Measurements from ENCODE around the gene KCNQ1. TPM values are rescaled to one million over a fixed set of nuclear protein-coding genes. Genes with fewer than 3 reads are reported as not detected.

KCNQ1 gene
- polyA plus RNA-seq, 1 of the 3 experiments (the other 2 are of a cell fraction), result 0.05 TPM

DNA sequence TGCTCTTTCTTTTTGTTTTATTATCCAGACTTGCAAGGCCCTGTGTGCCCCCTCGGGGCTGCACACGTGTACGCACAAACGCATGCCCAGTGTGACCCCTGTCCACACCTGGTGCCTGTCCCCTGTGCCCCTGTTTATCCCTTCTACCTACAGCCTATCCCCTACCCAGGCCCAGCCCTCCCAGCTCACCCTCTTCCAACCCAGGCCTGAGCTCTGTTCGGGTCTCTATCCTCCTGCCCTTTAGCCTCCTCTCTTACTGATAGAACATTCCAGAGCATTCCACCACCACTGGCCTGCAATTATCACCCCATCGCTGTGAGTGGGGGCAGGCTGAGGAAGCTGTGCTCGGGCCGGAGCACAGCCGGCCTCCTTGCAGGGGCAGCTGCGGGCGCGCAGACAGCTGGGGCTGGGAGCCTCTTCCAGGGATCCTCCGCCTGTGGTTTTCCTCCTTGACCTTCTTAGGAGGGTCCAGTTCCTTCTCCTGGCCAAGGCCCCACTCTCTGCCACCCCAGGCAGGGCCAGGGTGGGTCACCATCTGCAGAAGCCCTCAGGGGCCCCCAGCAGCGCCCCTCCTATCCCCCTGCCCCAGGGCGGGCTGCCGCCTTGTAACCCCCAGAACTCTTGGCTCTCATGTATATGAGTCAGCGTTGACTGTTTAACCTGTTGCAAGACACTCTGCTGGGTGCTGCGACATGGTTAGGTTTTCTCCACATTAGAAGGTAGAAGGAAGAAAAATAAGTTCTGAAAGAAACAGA, 296.7 kb downstream of the KCNQ1 start:
- Histone ChIP-seq H3K27ac (ENCODE audit: low read depth in 2 of 2, low read length in 1 of 2) (no peak overlapping the region), H3K9ac (no peak overlapping the region), H4K20me1 (ENCODE audit: insufficient read depth) (no peaks in the 10 kb centered on the region), H3K9me3 (no peaks in the 10 kb centered on the region), H3K27me3 (ENCODE audit: insufficient read depth) (no peaks in the 10 kb centered on the region), H3K9me2 (no peaks in the 10 kb centered on the region), H3K4me2 (no peak overlapping the region), H3F3A (replicated peaks; ENCODE audit: insufficient read depth) (no peaks in the 10 kb centered on the region), H3K36me3 (replicated peaks in 1 of 2; ENCODE audit: control insufficient read depth in 1 of 2, insufficient read depth in 2 of 2, low read length in 1 of 2) (no peaks in the 10 kb centered on the region), H2AFZ (ENCODE audit: low read depth) (no peak overlapping the region), H3K79me2 (ENCODE audit: insufficient read depth) (no peaks in the 10 kb centered on the region), H3K4me3 (ENCODE audit: low read depth in 2 of 2, low read length in 1 of 2) (no peak overlapping the region), H3K4me1 (ENCODE audit: control insufficient read depth in 1 of 2, insufficient read depth in 2 of 2, low read depth in 1 of 2, low read length in 1 of 2) (peaks cover 0 to 36% of the 10 kb centered on the region in 2 experiments; a peak in 1 of 4 replicates)
- TF ChIP-seq, protein P1, sequence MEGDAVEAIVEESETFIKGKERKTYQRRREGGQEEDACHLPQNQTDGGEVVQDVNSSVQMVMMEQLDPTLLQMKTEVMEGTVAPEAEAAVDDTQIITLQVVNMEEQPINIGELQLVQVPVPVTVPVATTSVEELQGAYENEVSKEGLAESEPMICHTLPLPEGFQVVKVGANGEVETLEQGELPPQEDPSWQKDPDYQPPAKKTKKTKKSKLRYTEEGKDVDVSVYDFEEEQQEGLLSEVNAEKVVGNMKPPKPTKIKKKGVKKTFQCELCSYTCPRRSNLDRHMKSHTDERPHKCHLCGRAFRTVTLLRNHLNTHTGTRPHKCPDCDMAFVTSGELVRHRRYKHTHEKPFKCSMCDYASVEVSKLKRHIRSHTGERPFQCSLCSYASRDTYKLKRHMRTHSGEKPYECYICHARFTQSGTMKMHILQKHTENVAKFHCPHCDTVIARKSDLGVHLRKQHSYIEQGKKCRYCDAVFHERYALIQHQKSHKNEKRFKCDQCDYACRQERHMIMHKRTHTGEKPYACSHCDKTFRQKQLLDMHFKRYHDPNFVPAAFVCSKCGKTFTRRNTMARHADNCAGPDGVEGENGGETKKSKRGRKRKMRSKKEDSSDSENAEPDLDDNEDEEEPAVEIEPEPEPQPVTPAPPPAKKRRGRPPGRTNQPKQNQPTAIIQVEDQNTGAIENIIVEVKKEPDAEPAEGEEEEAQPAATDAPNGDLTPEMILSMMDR (IDR thresholded peaks at IDR 0.05), result no peak
- TF ChIP-seq YY1 (IDR thresholded peaks at IDR 0.05; ENCODE audit: low read depth) (no peak), EZH2phosphoT487 (IDR thresholded peaks at IDR 0.05; ENCODE audit: borderline replicate concordance, low read depth) (no peak), TEAD4 (IDR thresholded peaks at IDR 0.05; ENCODE audit: borderline replicate concordance, insufficient read depth) (no peak), FOSL2 (IDR thresholded peaks at IDR 0.05; ENCODE audit: borderline replicate concordance, low read depth) (no peak), RAD21 (IDR thresholded peaks at IDR 0.05; ENCODE audit: low read length) (no peak), RFX5 (IDR thresholded peaks at IDR 0.05; ENCODE audit: low read length) (no peak), SMC3 (IDR thresholded peaks at IDR 0.05; ENCODE audit: low read depth, low read length) (no peak), TCF12 (IDR thresholded peaks at IDR 0.05) (no peak), ELF1 (IDR thresholded peaks at IDR 0.05) (no peak), MXI1 (IDR thresholded peaks at IDR 0.05; ENCODE audit: low read depth, low read length) (no peak), GATA2 (CRISPR knock-in tag; IDR thresholded peaks at IDR 0.05) (no peak), NFIC (IDR thresholded peaks at IDR 0.05; ENCODE audit: borderline replicate concordance) (no peak), CHD2 (IDR thresholded peaks at IDR 0.05; ENCODE audit: low read length, partially characterized antibody) (no peak), FOXM1 (IDR thresholded peaks at IDR 0.05; ENCODE audit: low read depth) (no peak), POLR2AphosphoS5 (IDR thresholded peaks at IDR 0.05; ENCODE audit: low read depth, low read length) (no peak), JUND (IDR thresholded peaks at IDR 0.05) (no peak)
- TF ChIP-seq, protein P2, sequence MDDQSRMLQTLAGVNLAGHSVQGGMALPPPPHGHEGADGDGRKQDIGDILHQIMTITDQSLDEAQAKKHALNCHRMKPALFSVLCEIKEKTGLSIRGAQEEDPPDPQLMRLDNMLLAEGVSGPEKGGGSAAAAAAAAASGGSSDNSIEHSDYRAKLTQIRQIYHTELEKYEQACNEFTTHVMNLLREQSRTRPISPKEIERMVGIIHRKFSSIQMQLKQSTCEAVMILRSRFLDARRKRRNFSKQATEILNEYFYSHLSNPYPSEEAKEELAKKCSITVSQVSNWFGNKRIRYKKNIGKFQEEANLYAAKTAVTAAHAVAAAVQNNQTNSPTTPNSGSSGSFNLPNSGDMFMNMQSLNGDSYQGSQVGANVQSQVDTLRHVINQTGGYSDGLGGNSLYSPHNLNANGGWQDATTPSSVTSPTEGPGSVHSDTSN (IDR thresholded peaks at IDR 0.05), result no peak
- TF ChIP-seq, protein P3, sequence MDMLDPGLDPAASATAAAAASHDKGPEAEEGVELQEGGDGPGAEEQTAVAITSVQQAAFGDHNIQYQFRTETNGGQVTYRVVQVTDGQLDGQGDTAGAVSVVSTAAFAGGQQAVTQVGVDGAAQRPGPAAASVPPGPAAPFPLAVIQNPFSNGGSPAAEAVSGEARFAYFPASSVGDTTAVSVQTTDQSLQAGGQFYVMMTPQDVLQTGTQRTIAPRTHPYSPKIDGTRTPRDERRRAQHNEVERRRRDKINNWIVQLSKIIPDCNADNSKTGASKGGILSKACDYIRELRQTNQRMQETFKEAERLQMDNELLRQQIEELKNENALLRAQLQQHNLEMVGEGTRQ (IDR thresholded peaks at IDR 0.05; ENCODE audit: borderline replicate concordance, low read depth, low read length), result no peak
- TF ChIP-seq, protein P4, sequence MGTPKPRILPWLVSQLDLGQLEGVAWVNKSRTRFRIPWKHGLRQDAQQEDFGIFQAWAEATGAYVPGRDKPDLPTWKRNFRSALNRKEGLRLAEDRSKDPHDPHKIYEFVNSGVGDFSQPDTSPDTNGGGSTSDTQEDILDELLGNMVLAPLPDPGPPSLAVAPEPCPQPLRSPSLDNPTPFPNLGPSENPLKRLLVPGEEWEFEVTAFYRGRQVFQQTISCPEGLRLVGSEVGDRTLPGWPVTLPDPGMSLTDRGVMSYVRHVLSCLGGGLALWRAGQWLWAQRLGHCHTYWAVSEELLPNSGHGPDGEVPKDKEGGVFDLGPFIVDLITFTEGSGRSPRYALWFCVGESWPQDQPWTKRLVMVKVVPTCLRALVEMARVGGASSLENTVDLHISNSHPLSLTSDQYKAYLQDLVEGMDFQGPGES (IDR thresholded peaks at IDR 0.05; ENCODE audit: low read depth, low read length), result no peak
- 68% methylated on average over 10 of the region's 18 CpGs for WGBS (ENCODE audit: low lambda C conversion rate)
- POLR2A ChIA-PET, result interaction anchor here (1.0 to 1.3 kb wide), 2 partner anchors 37 to 42 kb away, joined by 3 to 4 read pairs; partner anchors contain the start of gene KCNQ1OT1
- CTCF ChIA-PET, result interaction anchor here (1.5 kb wide), 1 partner anchor 145 kb away, joined by 3 read pairs; no protein-coding TSS in a partner anchor
- DNase-seq, result no peak

Data from SK-N-SH (cell line).